ENCODE results near the gene TLCD2.

DNA sequence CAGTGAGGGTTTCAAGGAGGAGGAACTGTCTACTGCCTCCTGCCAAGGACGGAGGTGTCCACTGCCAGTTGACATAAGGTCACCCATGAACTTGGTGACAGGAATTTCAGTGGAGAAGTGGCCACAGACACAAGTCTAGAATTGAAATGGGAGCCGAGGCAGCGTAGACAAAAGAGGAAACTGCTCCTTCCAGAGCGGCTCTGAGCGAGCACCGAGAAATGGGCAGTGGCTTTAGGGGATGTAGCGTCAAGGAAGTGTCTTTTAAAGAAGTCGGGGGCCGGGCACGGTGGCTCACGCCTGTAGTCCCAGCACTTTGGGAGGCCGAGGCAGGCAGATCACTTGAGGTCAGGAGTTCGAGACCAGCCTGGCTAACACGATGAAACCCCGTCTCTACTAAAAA lies 48.6 kb upstream of the TLCD2 start:
- TF ChIP-seq, protein P1, sequence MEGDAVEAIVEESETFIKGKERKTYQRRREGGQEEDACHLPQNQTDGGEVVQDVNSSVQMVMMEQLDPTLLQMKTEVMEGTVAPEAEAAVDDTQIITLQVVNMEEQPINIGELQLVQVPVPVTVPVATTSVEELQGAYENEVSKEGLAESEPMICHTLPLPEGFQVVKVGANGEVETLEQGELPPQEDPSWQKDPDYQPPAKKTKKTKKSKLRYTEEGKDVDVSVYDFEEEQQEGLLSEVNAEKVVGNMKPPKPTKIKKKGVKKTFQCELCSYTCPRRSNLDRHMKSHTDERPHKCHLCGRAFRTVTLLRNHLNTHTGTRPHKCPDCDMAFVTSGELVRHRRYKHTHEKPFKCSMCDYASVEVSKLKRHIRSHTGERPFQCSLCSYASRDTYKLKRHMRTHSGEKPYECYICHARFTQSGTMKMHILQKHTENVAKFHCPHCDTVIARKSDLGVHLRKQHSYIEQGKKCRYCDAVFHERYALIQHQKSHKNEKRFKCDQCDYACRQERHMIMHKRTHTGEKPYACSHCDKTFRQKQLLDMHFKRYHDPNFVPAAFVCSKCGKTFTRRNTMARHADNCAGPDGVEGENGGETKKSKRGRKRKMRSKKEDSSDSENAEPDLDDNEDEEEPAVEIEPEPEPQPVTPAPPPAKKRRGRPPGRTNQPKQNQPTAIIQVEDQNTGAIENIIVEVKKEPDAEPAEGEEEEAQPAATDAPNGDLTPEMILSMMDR (IDR thresholded peaks at IDR 0.05), result no peak
- no peak for TF ChIP-seq POLR2AphosphoS5 (IDR thresholded peaks at IDR 0.05)

Data from breast epithelium (tissue), 3 donors.